CD4-positive, alpha-beta T cell treated with Interleukin-17A for 4 hours (primary cell): ENCODE data around the gene CCDC89.

Source experiments
- DNase-seq: peaks from one replicate; pipeline ENCODE4 v3.0.0-alpha.2; 2020; ENCODE audit warnings: mixed read lengths

Gene CCDC89

GRCh38 chr11:85647604-85648299 is 38.2 kb downstream of the CCDC89 start, which contains the start of gene TMEM126A:
TMEM126A (plus strand) TSS chr11:85647967; CDS start chr11:85650256, 2,289 bp downstream.
- peak; percentile 92 for DNase-seq

GRCh38 chr11:85647078-85647477 is 38.9 kb downstream of the CCDC89 start:
- DNase-seq = no peak

- DNase-seq = no peak
Observed at GRCh38 chr11:85643191-85643614, 42.8 kb downstream of the CCDC89 start.

GRCh38 chr11:85634747-85635146 is 51.2 kb downstream of the CCDC89 start:
- no peak for DNase-seq
